ENCODE results near the gene TAS1R2.

Gene TAS1R2

GRCh38 chr1:18793164-18793563, 66.3 kb downstream of the TAS1R2 start:
- TF ChIP-seq CEBPB (IDR thresholded peaks at IDR 0.05) = no peak
- TF ChIP-seq TAF1 (IDR thresholded peaks at IDR 0.05; ENCODE audit: low read depth) = no peak
- TF ChIP-seq, protein P1, sequence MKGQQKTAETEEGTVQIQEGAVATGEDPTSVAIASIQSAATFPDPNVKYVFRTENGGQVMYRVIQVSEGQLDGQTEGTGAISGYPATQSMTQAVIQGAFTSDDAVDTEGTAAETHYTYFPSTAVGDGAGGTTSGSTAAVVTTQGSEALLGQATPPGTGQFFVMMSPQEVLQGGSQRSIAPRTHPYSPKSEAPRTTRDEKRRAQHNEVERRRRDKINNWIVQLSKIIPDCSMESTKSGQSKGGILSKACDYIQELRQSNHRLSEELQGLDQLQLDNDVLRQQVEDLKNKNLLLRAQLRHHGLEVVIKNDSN (IDR thresholded peaks at IDR 0.05) = no peak
- no peak for TF ChIP-seq TCF12 (IDR thresholded peaks at IDR 0.05; ENCODE audit: low read depth)
- TF ChIP-seq YY1 (IDR thresholded peaks at IDR 0.05; ENCODE audit: low read depth) = no peak
- TF ChIP-seq EP300 (IDR thresholded peaks at IDR 0.05; ENCODE audit: borderline replicate concordance) = no peak
- no peak for TF ChIP-seq NFIC (IDR thresholded peaks at IDR 0.05)
- TF ChIP-seq CREB1 (IDR thresholded peaks at IDR 0.05; ENCODE audit: low read depth) = no peak
- TF ChIP-seq, protein P2, sequence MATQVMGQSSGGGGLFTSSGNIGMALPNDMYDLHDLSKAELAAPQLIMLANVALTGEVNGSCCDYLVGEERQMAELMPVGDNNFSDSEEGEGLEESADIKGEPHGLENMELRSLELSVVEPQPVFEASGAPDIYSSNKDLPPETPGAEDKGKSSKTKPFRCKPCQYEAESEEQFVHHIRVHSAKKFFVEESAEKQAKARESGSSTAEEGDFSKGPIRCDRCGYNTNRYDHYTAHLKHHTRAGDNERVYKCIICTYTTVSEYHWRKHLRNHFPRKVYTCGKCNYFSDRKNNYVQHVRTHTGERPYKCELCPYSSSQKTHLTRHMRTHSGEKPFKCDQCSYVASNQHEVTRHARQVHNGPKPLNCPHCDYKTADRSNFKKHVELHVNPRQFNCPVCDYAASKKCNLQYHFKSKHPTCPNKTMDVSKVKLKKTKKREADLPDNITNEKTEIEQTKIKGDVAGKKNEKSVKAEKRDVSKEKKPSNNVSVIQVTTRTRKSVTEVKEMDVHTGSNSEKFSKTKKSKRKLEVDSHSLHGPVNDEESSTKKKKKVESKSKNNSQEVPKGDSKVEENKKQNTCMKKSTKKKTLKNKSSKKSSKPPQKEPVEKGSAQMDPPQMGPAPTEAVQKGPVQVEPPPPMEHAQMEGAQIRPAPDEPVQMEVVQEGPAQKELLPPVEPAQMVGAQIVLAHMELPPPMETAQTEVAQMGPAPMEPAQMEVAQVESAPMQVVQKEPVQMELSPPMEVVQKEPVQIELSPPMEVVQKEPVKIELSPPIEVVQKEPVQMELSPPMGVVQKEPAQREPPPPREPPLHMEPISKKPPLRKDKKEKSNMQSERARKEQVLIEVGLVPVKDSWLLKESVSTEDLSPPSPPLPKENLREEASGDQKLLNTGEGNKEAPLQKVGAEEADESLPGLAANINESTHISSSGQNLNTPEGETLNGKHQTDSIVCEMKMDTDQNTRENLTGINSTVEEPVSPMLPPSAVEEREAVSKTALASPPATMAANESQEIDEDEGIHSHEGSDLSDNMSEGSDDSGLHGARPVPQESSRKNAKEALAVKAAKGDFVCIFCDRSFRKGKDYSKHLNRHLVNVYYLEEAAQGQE (IDR thresholded peaks at IDR 0.05; ENCODE audit: low read depth) = no peak
- no peak for TF ChIP-seq EGR1 (IDR thresholded peaks at IDR 0.05)
- TF ChIP-seq TEAD4 (IDR thresholded peaks at IDR 0.05) = no peak
- TF ChIP-seq RAD21 (IDR thresholded peaks at IDR 0.05; ENCODE audit: low read depth) = no peak
- no peak for TF ChIP-seq MAX (IDR thresholded peaks at IDR 0.05)
- no peak for TF ChIP-seq ZBTB7A (IDR thresholded peaks at IDR 0.05; ENCODE audit: low read depth)
- no peak for TF ChIP-seq FOXM1 (IDR thresholded peaks at IDR 0.05; ENCODE audit: borderline replicate concordance, low read depth)

- TF ChIP-seq, protein P2 (IDR thresholded peaks at IDR 0.05; ENCODE audit: low read depth) = no peak
- TF ChIP-seq TCF12 (IDR thresholded peaks at IDR 0.05; ENCODE audit: low read depth) = no peak
- TF ChIP-seq CEBPB (IDR thresholded peaks at IDR 0.05) = no peak
- TF ChIP-seq EGR1 (IDR thresholded peaks at IDR 0.05) = no peak
- TF ChIP-seq FOXM1 (IDR thresholded peaks at IDR 0.05; ENCODE audit: borderline replicate concordance, low read depth) = no peak
- TF ChIP-seq EP300 (IDR thresholded peaks at IDR 0.05; ENCODE audit: borderline replicate concordance) = no peak
- TF ChIP-seq, protein P1 (IDR thresholded peaks at IDR 0.05) = no peak
- TF ChIP-seq NFIC (IDR thresholded peaks at IDR 0.05) = no peak
- no peak for TF ChIP-seq RAD21 (IDR thresholded peaks at IDR 0.05; ENCODE audit: low read depth)
- TF ChIP-seq TAF1 (IDR thresholded peaks at IDR 0.05; ENCODE audit: low read depth) = no peak
- no peak for TF ChIP-seq TEAD4 (IDR thresholded peaks at IDR 0.05)
- TF ChIP-seq ZBTB7A (IDR thresholded peaks at IDR 0.05; ENCODE audit: low read depth) = no peak
- TF ChIP-seq MAX (IDR thresholded peaks at IDR 0.05) = no peak
- TF ChIP-seq CREB1 (IDR thresholded peaks at IDR 0.05; ENCODE audit: low read depth) = no peak
- no peak for TF ChIP-seq YY1 (IDR thresholded peaks at IDR 0.05; ENCODE audit: low read depth)
Measured at GRCh38 chr1:18792747-18793146, 66.7 kb downstream of the TAS1R2 start.
